Testis (tissue), 5 donors: Measurements from ENCODE around the gene THAP8. TPM values are rescaled to one million over a fixed set of nuclear protein-coding genes. Genes with fewer than 3 reads are reported as not detected.
A peak's percentile ranks its signal among the peaks of the same experiment; 100 is the strongest.

Source experiments
- DNase-seq: peaks from one replicate; pipeline ENCODE4 v3.0.0-alpha.2; 2019
- H3K27ac ChIP-seq, 2 donors: fragments of 200-600 bp; sonication (generic); one replicate each; pipeline ENCODE4 v1.5.1; 2019
- H3K27me3 ChIP-seq: fragments of 200-600 bp; sonication (generic); one replicate; pipeline ENCODE4 v1.5.1; 2019
- H3K36me3 ChIP-seq: fragments of 200-600 bp; sonication (generic); one replicate; pipeline ENCODE4 v1.5.1; 2017; ENCODE audit warnings: low read depth; ENCODE audit errors: missing control alignments
- H3K4me1 ChIP-seq: fragments of 200-600 bp; sonication (generic); one replicate; pipeline ENCODE4 v1.5.1; 2019
- H3K4me3 ChIP-seq, 2 donors: fragments of 200-600 bp; sonication (generic); one replicate each; pipeline ENCODE4 v1.5.1; 2017 to 2019
- H3K9me3 ChIP-seq: fragments of 200-600 bp; sonication (generic); one replicate; pipeline ENCODE4 v1.5.1; 2017
- CTCF ChIP-seq, 3 experiments: fragments of 450-650 bp in 2 of 3; fragments of 200-600 bp in 1 of 3; sonication (generic) in 1 of 3; IDR thresholded peaks; one replicate each; pipeline ENCODE4 v1.5.1; 2016 to 2019; ENCODE audit warnings: antibody characterized with exemption in 3 of 3, mild to moderate bottlenecking in 2 of 3, moderate library complexity in 1 of 3
- POLR2A ChIP-seq: fragments of 450-650 bp; IDR thresholded peaks from one replicate; pipeline ENCODE4 v1.6.1; 2017; ENCODE audit warnings: antibody characterized with exemption, mild to moderate bottlenecking, moderate library complexity
- WGBS, 2 donors: methylation state at CpG; one replicate each; pipeline ENCODE4 v1.1.5; 2018; 5-methylcytosine and 5-hydroxymethylcytosine counted together
- intact Hi-C: fragments of 100-400 bp; cut with DNase I; formaldehyde crosslinking; loops from one replicate; pipeline ENCODE4 v1.15.1; 2023; ENCODE audit warnings: low total_unique reads
- long read RNA-seq, 2 donors: transcript quantifications; one replicate each; lab custom pipeline, GENCODE V29; 2026
- polyA plus RNA-seq: library from polyadenylated mRNA; stranded (reverse); fragments of 350-450 nt; fragmentation: Illumina TruSeq; extraction: RNeasy Lipid Tissue Mini Kit (QIAGEN cat#74804); gene quantifications from one replicate; pipeline ENCODE4 v1.2.3, GENCODE V29; 2014; ENCODE audit warnings: low read depth, low replicate concordance; ENCODE audit not compliant: insufficient read depth
- total RNA-seq, 2 donors: library from RNA; depleted of rRNA; stranded (reverse); fragments of >200 nt; gene quantifications; one replicate each; pipeline ENCODE4 v1.2.3, GENCODE V29; 2016

The THAP8 gene
- total RNA-seq (10 to 100 TPM; 25.0 to 34.2 TPM), polyA plus RNA-seq (25.8 TPM)
- long read RNA-seq, donor 1, transcript THAP8-201 (4 exons, 1,825 nt) = major isoform, 13 of 14 reads
- long read RNA-seq, donor 1, partial matches to known transcripts = 0 of 14 reads
- long read RNA-seq, donor 1, other reads (novel, unspliced or antisense) = 0 of 14 reads
- long read RNA-seq, donor 2, transcript THAP8-201 (4 exons, 1,825 nt) = major isoform, 6 of 6 reads
- long read RNA-seq, donor 2, partial matches to known transcripts = 0 of 6 reads
- long read RNA-seq, donor 2, other reads (novel, unspliced or antisense) = 0 of 6 reads

- peak; percentile 27 to 55 (median 45) for TF ChIP-seq CTCF (IDR thresholded peaks at IDR 0.05)
- no peak for TF ChIP-seq POLR2A
- Histone ChIP-seq H3K9me3 (no peaks in the 10 kb centered on the region), H3K27ac (peak within 1 kb of the TSS; percentile 94 to 98), H3K36me3 (no peaks in the 10 kb centered on the region), H3K4me1 (peaks cover 16% of the 10 kb centered on the region), H3K27me3 (no peaks in the 10 kb centered on the region), H3K4me3 (peak within 1 kb of the TSS; percentile 62 to 79)
- WGBS, 2 donors = 0% methylated on average over 20 to 45 of the region's 56 CpGs
- DNase-seq = peak; percentile 99
- intact Hi-C loops = loop anchor here (10.0 kb wide), 1 partner anchor 721 kb away; the partner anchor contains the start of gene ZNF850
Observed at GRCh38 chr19:36054119-36054732, at the start of gene THAP8. Gene THAP8, minus strand, starts transcription at chr19:36054285. Its CDS starts 68 bp downstream, at chr19:36054217.

- TF ChIP-seq POLR2A = no peak
- no peak for TF ChIP-seq CTCF (IDR thresholded peaks at IDR 0.05)
- intact Hi-C loops = no loop called here
- H3K36me3 ChIP-seq = no peaks in the 10 kb centered on the region
- no peaks in the 10 kb centered on the region for H3K9me3 ChIP-seq
- no peak for DNase-seq
- no peaks in the 10 kb centered on the region for H3K4me1 ChIP-seq
- no peaks in the 10 kb centered on the region for H3K27me3 ChIP-seq
- H3K27ac ChIP-seq = no peak overlapping the region
- 95% methylated on average over 14 to 23 of the region's 24 CpGs for WGBS, 2 donors
- no peak overlapping the region for H3K4me3 ChIP-seq
Observed at GRCh38 chr19:36103040-36103626, 49.0 kb upstream of the THAP8 start.

GRCh38 chr19:36101550-36102327 lies 47.7 kb upstream of the THAP8 start:
- intact Hi-C loops = no loop called here
- Histone ChIP-seq H3K4me3 (no peak overlapping the region), H3K4me1 (no peaks in the 10 kb centered on the region), H3K27me3 (no peaks in the 10 kb centered on the region), H3K27ac (no peak overlapping the region), H3K36me3 (no peaks in the 10 kb centered on the region), H3K9me3 (no peaks in the 10 kb centered on the region)
- WGBS, 2 donors = 90 to 93% methylated on average over 23 to 27 of the region's 27 CpGs
- DNase-seq = no peak
- TF ChIP-seq CTCF (IDR thresholded peaks at IDR 0.05) (no peak), POLR2A (no peak)

GRCh38 chr19:36100476-36100875 lies 46.4 kb upstream of the THAP8 start:
- Histone ChIP-seq H3K27ac (no peak overlapping the region), H3K4me1 (no peaks in the 10 kb centered on the region), H3K27me3 (no peaks in the 10 kb centered on the region), H3K36me3 (no peaks in the 10 kb centered on the region), H3K4me3 (no peak overlapping the region), H3K9me3 (no peaks in the 10 kb centered on the region)
- intact Hi-C loops = no loop called here
- no peak for TF ChIP-seq POLR2A
- no peak for TF ChIP-seq CTCF (IDR thresholded peaks at IDR 0.05)
- 86% methylated on average over 5 of the region's 5 CpGs for WGBS, 2 donors
- no peak for DNase-seq
